HG02588 (cell line): ENCODE results near the gene ADM5.

Experiments
- ATAC-seq: cut with Tn5 transposase; IDR thresholded peaks from one replicate; pipeline ENCODE4 v1.9.1; 2021; ENCODE audit warnings: mild to moderate bottlenecking, moderate library complexity; ENCODE audit not compliant: unreplicated experiment

The ADM5 gene

GRCh38 chr19:49679771-49680413 is 9.5 kb upstream of the ADM5 start:
- ATAC-seq = no peak

GRCh38 chr19:49680421-49681351 is 8.7 kb upstream of the ADM5 start:
- ATAC-seq = no peak

GRCh38 chr19:49681830-49682229 is 7.6 kb upstream of the ADM5 start:
- no peak for ATAC-seq

DNA sequence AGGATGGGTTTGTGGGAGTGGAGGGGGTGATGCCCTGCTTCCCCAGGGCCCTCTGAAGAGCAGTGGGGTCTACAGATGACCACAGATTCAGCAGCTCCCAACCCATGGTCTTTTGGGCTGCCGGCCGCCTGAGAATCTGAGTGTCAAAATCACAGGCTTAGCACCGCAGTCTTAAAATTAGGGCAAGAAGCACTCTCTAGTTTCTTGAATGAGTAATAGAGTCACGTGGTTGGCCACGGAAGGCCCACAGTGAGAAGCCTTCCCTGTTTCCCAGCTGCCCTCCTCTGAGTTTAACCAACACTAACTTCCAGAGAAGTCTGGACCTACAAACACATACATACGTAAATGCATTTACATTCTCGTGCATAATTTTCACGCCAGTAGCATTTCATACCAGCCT is 7.1 kb upstream of the ADM5 start:
- ATAC-seq = no peak

DNA sequence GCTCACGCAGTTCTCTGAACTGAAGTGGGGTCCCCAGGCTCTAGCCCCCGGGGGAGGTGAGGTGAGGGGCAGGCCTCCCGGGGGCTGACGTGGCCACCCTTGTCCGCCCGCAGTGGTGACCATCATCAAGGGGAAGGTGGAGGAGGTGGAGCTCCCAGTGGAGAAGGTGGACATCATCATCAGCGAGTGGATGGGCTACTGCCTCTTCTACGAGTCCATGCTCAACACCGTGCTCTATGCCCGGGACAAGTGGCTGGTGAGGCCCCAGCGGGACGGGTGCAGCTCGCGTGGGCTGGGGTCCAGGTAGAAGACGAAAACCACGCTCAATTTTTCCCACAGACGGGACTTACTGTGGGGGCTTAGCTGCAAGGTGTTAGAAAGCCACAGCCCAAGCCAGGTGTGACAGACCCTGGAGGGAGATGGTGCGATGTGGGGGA is 5.6 kb upstream of the ADM5 start:
- no peak for ATAC-seq

GRCh38 chr19:49684251-49684982 is 5.0 kb upstream of the ADM5 start:
- ATAC-seq = no peak

GRCh38 chr19:49684983-49685553 is 4.3 kb upstream of the ADM5 start:
- ATAC-seq = no peak

- ATAC-seq = no peak
Measured at GRCh38 chr19:49685845-49686332, 3.5 kb upstream of the ADM5 start.

- no peak for ATAC-seq
Measured at GRCh38 chr19:49686503-49687088, 2.8 kb upstream of the ADM5 start.

GRCh38 chr19:49687150-49687549 is 2.2 kb upstream of the ADM5 start:
- ATAC-seq = no peak

DNA sequence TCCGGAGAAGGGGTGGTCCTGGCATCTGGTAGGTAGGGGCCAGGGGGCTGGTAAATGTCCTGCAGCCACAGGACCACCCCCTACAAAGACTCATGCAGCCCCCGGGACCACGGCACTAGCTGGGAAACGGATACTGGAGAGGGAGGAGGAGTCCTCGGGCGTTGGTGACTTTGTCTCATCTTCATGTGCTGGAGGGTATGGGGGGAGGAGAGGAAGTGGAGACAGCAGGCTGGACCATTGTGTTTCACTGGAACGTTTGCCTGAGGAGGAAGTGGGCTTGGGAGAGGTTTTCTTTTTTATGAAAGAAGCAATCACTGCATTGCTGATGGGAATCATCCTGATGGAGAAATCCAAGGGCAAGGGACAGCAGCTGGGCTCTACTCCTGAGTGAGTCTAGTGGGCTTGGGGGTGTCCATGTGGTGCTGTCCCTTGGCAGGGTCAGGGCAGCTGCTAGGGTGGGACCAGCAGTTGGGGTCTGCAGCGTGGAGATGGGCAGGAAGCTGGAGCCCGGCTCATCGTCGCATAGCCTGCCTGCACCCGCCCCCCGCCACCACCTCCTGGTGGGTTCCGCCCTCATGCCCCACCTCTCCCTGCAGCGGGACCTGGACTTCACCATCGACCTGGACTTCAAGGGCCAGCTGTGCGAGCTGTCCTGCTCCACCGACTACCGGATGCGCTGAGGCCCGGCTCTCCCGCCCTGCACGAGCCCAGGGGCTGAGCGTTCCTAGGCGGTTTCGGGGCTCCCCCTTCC is 1.7 kb upstream of the ADM5 start:
- no peak for ATAC-seq

GRCh38 chr19:49688531-49689132 is 762 bp upstream of the ADM5 start:
- ATAC-seq = no peak

DNA sequence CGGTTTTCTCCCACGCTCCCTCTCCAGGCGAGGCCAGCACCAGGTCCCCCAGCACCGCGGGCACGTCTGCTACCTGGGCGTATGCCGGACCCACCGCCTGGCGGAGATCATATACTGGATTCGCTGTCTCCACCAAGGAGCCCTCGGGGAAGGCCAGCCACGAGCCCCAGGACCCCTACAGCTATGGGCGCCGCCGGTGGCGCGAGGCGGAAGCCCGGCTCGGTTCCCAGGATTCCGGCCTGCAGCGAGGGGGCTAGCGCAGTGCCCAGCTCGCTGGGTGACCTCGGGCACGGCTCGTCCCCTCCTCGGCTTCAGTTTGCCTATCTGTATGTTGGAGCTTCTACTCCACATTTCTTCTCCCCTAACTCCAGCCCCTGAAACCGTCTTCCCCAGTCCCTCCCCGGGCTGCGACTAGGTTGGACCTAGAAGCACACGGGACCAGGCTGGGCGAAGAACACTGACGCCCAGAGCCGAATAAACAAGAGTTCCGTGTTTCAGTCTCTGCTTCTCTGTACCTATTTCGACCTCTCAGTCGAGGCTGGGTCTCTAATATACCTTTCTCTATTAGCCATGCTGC is 773 bp downstream of the ADM5 start:
- no peak for ATAC-seq

DNA sequence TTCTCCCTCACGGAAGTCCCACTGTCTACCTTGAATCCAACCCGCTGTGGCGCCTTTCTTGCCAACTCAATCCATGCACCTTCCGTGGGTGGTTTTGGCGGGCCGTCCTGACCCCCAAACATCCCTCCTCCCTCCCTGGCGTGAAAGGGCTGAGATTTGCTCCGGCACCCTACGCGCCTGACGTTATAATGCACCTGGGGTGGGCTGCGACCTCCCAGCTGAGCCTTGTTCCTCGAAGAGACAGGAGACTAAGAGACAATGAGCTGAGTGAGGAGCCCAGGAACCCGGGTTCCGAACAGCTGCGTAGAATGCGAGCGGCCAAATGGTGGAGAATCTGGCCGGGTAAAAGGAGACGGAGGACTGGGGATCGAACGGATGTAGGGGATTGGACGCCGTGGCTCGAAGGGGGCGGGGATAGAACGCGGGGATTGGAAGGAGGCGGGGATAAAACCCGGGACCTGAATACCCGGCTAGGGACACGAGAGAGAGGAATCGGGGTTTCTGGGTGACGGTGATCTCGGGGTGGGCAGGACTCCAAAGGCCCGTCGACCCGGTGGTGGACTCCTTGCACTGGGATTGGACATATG is 1.4 kb downstream of the ADM5 start, which contains the start of gene CPT1C:
CPT1C (plus strand) TSS at position 461 of the 587 bp plus-strand sequence. CDS start 1,137 bp downstream, outside the sequence.
- no peak for ATAC-seq

- no peak for ATAC-seq
Measured at GRCh38 chr19:49691243-49692146, 2.1 kb downstream of the ADM5 start.

- no peak for ATAC-seq
Measured at GRCh38 chr19:49692147-49692506, 2.7 kb downstream of the ADM5 start.

GRCh38 chr19:49696115-49696514 is 6.7 kb downstream of the ADM5 start:
- ATAC-seq = no peak

GRCh38 chr19:49696865-49697264 is 7.5 kb downstream of the ADM5 start:
- no peak for ATAC-seq
